Measurements from ENCODE around the gene ZFYVE9.

GRCh38 chr1:52210044-52210443, 68.2 kb downstream of the ZFYVE9 start:
- TF ChIP-seq SUZ12 (IDR thresholded peaks at IDR 0.05) (no peak), FOXM1 (IDR thresholded peaks at IDR 0.05; ENCODE audit: borderline replicate concordance) (no peak), SP1 (IDR thresholded peaks at IDR 0.05) (no peak), LEF1 (IDR thresholded peaks at IDR 0.05; ENCODE audit: borderline replicate concordance) (no peak), PKNOX1 (IDR thresholded peaks at IDR 0.05) (no peak), TARDBP (IDR thresholded peaks at IDR 0.05) (no peak), ARNT (IDR thresholded peaks at IDR 0.05) (no peak)
